GM12891 (cell line): ENCODE results near the gene C10orf90.

Experiments used
- DNase-seq: peaks from one replicate; pipeline ENCODE4 v3.0.0; 2011; ENCODE audit warnings: low spot score; ENCODE audit not compliant: insufficient read length
- FAIRE-seq: peaks from 2 replicates; lab custom pipeline; 2011; peaks lifted over from hg19 to GRCh38; lab: Jason Lieb, UNC
- PAX5 ChIP-seq: IDR thresholded peaks from 2 replicates; pipeline ENCODE4 v1.6.1; 2011; ENCODE audit warnings: low read length, moderate library complexity, mild to moderate bottlenecking; ENCODE audit not compliant: insufficient read depth, severe bottlenecking
- POLR2A ChIP-seq: IDR thresholded peaks from 2 replicates; pipeline ENCODE4 v1.6.1; 2011; ENCODE audit warnings: low read depth, low read length, control low read depth
- POLR2AphosphoS5 ChIP-seq: IDR thresholded peaks from 2 replicates; pipeline ENCODE4 v1.6.1; 2011; ENCODE audit warnings: low read depth, low read length, control low read depth
- POU2F2 ChIP-seq: IDR thresholded peaks from 2 replicates; pipeline ENCODE4 v1.6.1; 2011; ENCODE audit warnings: low read depth, mild to moderate bottlenecking, control low read depth, low read length, moderate library complexity
- SPI1 ChIP-seq: IDR thresholded peaks from 2 replicates; pipeline ENCODE4 v1.6.1; 2011; ENCODE audit warnings: low read depth, low read length, control low read depth
- TAF1 ChIP-seq: IDR thresholded peaks from 2 replicates; pipeline ENCODE4 v1.6.1; 2011; ENCODE audit warnings: low read depth, low read length, control low read depth

Gene C10orf90

DNA sequence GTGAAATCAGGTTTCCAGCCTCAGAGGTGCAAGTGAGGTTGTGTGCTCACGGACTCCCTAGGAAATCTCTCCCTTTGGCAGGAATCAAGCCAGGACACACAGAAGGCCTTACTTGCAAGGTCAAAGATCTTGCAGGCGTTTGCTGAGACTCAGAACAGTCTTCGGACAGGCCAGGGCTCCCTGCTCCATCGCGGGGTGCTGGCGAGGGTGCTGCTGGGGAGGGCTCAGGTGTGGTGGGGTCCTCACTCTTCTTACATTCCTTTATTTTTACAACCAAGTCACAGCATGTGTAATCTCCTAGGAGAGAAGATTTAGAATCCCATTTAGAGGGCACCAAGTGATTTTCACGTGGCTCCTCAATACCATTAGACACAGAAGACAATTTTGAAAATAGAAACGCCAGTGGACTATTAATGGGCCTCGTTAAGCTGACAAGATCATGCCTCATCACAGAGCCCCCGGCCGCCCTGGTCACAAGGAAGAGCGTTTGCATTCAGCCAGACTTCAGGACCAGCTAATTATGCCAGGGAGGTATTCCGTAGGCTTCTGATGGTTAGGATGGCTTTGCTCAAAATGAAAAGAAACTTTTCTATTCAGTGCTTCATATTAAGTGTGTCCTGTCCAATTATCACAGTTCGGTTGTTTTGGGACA is 209.1 kb downstream of the C10orf90 start:
- TF ChIP-seq SPI1 (no peak), TAF1 (no peak), POLR2AphosphoS5 (no peak), POU2F2 (no peak)
- DNase-seq (no peak), FAIRE-seq (no peak)

DNA sequence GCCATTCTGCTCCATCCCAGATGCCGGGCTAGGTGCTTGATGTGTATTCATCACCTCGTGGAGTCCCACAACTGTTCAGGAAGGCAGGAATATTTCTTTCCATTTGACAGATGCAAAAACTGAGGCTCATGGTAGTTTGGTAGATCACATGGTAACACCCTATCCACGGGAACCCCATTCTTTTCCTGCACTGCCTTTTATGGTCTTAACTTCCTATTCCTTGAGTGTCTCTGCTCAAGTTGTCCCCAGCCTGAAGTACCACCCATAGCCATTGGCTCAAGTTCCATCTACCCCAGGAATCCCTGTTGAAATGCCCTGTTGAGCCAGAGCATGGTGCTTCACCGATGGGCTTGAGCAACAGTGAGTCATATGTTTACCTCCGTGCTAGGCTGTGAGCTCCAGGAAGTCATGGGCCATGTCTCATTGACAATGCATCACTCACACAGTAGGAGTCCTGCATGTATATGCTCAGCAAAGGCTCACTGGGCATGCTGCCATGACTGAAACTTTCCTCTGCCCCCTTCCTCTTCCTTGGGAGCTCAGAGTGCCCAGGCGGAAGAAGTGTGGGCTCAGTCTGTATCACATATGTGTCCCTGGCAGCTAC is 210.5 kb downstream of the C10orf90 start:
- no peak for FAIRE-seq

DNA sequence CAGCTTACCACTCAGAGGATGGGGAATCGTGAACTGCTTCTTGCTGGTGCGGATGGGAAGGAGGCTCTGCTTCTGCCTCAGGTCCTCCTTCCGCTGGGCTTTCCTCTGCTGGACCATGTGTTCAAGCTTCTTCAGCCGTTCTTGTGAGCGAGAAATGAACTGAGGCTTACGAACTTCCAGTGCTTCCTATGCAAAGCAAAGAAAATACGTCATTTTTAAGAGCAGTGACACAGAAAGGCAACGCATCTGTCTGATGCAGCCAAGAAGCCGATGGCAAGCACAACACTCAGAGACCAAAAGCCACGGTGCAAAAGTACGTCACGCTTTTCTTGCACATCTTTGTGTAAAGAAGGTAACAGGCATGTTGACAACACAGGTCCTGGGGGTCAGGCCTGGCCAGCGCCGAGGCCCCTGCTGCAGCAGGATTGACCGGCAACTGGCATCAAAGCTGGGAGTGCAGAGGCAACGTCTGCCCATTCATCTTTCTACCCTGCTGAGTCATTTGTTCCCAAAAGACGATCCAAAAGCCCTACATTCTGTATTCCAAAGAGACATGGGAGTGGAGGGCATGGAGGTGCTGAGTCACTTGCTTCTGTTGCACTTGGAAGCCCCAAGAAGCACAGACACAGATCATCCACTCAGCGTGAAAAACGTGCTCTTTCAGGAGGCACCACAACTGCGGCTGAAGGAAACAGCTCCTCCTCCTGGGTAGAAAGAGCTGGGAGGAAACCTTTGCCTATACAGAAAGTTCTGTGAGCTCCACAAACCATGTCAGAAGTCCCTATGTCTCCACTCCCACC is 211.3 kb downstream of the C10orf90 start:
- FAIRE-seq (no peak), DNase-seq (no peak)
- TF ChIP-seq POU2F2 (no peak), PAX5 (no peak), TAF1 (no peak), POLR2A (no peak), POLR2AphosphoS5 (no peak), SPI1 (no peak)

More for the DNA sequence above, 210.5 kb downstream of the C10orf90 start:
- TF ChIP-seq TAF1: no peak
- no peak for TF ChIP-seq PAX5
- DNase-seq: no peak

DNA sequence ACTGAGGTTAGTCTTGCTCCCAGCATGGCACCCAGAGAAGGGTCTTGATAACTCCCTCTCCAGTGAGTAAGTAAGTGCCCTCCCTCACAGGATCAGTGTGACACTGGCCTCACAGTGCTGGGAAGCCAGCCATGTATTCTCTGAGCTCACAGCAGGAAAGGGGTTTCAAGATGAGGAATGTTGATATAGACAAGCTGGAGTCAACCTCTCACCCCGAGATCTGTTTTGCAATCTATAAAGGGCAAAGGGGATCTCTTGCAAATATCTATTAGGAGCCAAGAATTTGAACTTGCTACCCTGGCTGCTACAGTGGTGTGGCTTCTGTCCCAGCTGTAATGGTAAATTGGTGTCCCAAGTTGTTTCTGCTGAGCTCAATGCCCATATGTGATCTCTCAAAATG is 212.0 kb downstream of the C10orf90 start:
- FAIRE-seq (no peak), DNase-seq (no peak)
- TF ChIP-seq TAF1 (no peak), POLR2AphosphoS5 (no peak), POU2F2 (no peak), SPI1 (no peak), PAX5 (no peak), POLR2A (no peak)

DNA sequence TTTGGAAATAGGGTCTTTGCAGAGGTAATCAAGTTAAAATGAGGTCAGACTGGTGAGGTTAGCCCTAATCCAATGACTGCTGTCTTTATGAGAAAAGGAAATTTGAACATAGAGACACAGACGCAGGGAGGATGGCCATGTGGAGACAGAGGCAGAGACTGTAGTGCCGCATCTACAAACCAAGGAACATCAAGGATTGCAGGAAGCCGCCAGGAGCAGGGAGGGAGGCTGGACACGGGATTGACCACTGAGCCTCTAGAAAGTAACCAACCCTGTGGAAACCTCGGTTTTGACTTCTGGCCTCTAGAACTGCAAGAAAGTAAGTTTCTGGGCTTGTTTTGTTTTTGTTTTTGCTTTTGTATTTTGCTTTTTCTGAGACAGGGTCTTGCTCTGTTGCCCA is 213.9 kb downstream of the C10orf90 start:
- FAIRE-seq: no peak
- TF ChIP-seq TAF1: no peak
- no peak for TF ChIP-seq POLR2AphosphoS5
- no peak for TF ChIP-seq POLR2A
- DNase-seq: no peak

DNA sequence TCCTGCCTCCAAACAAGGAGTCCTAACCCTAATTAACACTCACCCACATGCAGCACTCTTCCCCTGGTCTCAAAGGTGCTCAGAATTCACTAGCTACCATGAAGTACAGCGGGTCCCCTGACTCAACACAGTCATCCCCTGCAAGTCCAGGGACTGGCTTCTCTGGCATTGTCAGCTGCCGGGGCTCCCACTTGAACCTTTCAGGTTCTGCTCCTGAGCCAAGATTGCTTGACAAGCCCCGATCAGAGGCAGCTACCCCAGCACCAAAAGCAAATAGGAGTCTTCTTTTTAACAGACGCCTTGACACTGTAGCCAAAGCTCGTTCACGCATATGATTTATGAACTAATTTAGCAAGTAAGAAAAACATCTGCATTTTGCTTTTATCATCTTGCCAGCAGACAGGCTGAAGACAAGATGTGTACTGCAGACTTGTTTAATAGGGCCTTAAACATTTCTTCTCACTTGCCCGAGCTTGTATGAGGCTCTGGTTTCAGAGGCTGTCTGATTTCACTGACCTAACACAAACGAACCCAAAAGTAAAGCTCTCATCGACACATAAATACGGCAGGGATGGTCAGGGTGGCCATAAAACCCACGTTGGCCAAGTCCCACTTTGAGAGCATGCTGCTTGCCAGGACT is 214.6 kb downstream of the C10orf90 start:
- TF ChIP-seq PAX5: no peak
- TF ChIP-seq POLR2A: no peak
- no peak for TF ChIP-seq POU2F2
- TF ChIP-seq SPI1: no peak
- no peak for TF ChIP-seq TAF1
- no peak for TF ChIP-seq POLR2AphosphoS5
- DNase-seq (no peak), FAIRE-seq (no peak)

DNA sequence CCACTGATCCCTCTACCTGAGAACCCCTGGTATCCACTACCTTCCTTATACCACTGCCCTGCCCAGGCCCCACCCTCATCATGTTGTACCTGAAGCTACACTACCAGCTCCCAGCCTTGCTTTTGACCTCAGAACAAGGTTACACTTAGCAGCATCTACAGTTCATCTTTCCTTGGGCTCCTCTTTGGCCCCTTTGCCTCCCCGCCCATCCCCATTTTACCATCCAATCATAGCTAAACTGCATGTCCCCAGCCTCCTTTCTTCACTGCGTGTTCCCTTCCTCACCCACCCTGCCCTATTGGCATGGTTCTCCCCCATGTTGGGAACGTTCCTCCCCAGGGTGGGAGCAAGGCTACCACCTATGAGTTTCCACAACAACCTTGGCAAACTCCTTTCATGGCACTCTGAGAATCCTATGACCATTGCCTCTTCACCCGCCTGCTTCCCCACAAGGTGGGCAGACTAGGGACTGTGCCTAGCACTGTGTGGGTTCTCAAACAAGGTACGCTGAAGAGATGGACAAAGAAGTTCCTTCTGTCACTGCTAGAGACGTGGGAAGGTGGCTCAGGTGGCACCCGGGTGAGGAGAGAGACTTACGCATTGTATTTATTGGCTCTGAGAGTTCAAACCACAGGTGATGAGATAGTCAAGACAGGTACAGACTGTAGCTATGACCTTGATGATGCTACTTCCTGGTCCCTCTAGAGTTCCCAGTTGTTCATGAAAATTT is 215.3 kb downstream of the C10orf90 start:
- TF ChIP-seq SPI1: no peak
- TF ChIP-seq POLR2AphosphoS5: no peak
- TF ChIP-seq POU2F2: no peak
- TF ChIP-seq POLR2A: no peak
- TF ChIP-seq PAX5: no peak
- TF ChIP-seq TAF1: no peak
- DNase-seq (no peak), FAIRE-seq (no peak)

DNA sequence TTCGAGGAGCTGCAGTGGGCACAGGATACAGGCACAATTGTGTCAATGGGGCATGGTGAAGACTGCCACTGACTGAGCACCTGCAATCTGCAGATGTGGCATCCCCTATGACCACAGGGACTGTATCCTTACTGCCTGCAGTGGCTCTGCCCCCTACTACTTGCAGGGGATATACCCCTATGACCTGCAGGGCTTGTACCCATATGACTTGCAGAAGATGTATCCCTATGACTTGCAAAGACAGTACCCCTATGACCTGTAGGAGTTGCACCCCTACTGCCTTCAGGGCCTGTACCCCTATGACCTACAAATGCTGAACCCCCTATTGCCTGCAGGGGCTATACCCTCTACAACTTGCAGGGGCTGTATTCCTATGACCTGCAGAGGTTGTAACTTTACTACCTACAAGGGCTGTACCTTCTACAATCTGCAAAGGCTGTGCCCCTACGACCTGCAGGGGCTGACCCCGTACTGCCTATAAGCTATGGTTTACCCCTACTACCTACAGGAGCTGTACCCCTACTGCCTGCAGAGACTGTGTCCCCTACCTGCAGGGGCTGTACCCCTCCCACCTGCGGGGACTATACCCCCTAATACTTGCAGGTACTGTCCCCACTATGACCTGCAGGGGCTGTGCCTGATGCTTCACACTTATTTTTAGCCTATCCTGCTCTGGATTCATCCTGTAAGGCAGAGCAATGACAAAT is 216.3 kb downstream of the C10orf90 start:
- TF ChIP-seq SPI1 (no peak), PAX5 (no peak), POLR2AphosphoS5 (no peak), POLR2A (no peak)
- DNase-seq: no peak
- FAIRE-seq: no peak

DNA sequence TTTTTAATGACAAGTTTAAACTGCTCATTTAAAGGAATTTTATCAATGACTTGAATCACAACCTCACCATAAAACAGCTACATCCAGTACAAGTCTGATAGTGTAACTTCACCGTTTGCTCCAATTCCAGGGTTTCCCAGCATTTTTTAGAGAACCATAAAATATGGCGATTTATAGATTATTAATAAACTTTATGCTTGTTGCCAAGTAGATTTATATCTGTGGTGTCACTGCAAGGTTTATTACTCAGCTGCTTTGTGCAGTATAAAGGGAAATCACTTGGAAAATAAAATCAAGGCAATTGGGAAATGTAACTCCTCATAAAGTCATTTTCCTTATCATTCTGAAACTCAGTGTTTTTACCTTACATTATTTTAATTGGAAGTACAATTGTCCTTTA is 218.2 kb downstream of the C10orf90 start:
- FAIRE-seq (no peak), DNase-seq (no peak)
- no peak for TF ChIP-seq SPI1
- no peak for TF ChIP-seq POLR2AphosphoS5
- no peak for TF ChIP-seq POU2F2
- TF ChIP-seq TAF1: no peak
- TF ChIP-seq POLR2A: no peak

DNA sequence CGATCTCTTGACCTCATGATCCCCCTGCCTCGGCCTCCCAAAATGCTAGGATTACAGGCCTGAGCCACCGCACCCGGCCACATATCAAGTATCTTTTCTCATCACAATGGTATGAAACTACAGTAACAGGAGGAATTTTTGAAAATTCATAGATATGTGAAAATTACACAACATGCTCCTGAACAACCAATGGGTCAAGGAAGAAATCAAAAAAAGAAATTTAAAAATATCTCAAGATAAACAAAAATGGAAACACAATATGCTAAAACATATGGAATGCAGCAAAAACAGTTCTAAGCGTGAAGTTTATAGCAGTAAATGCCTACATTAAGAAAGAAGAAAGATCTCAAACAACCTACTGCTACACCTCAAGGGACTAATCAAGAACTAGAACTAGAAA is 222.4 kb downstream of the C10orf90 start:
- no peak for DNase-seq
- no peak for FAIRE-seq
- TF ChIP-seq POU2F2 (no peak), POLR2A (no peak), POLR2AphosphoS5 (no peak), TAF1 (no peak), SPI1 (no peak), PAX5 (no peak)
